ENCODE results near the gene ZMIZ1. TPM values are rescaled to one million over a fixed set of nuclear protein-coding genes. Genes with fewer than 3 reads are reported as not detected.

The ZMIZ1 gene
- total and polyA plus RNA-seq, 4 donors, result 3.9 to 19.1 (median 9.8) TPM

- 89% methylated on average over 4 of the region's 4 CpGs for WGBS
- peaks cover 0 to 7% (median 3%) of the 10 kb centered on the region in 4 donors for H3K4me1 ChIP-seq (ENCODE audit: control insufficient read depth in 4 of 4, insufficient read depth in 4 of 4, low read length in 3 of 4)
These were observed 184.2 kb downstream of the ZMIZ1 start for GRCh38 chr10:79252971-79253370.

GRCh38 chr10:79253704-79254103 is 184.9 kb downstream of the ZMIZ1 start:
- Histone ChIP-seq H3K27ac (ENCODE audit: low read depth in 1 of 2, low read length in 2 of 2) (no peak overlapping the region), H3K4me3 (ENCODE audit: low read depth in 1 of 3, low read length in 3 of 3) (no peak overlapping the region), H3K9me3 (ENCODE audit: control insufficient read depth in 4 of 4, low read length in 3 of 4) (no peaks in the 10 kb centered on the region), H3K9ac (ENCODE audit: low read depth in 1 of 2, low read length in 2 of 2) (no peak overlapping the region), H3K27me3 (ENCODE audit: control insufficient read depth in 4 of 4, insufficient read depth in 4 of 4, low read length in 3 of 4) (no peaks in the 10 kb centered on the region), H3K4me1 (ENCODE audit: control insufficient read depth in 4 of 4, insufficient read depth in 4 of 4, low read length in 3 of 4) (peaks cover 0 to 3% (median 0%) of the 10 kb centered on the region in 4 donors), H3K36me3 (ENCODE audit: control insufficient read depth in 4 of 4, insufficient read depth in 3 of 4, low read depth in 1 of 4, low read length in 3 of 4) (peaks cover 0 to 4% (median 2%) of the 10 kb centered on the region in 4 donors)
- TF ChIP-seq NR2F2 (IDR thresholded peaks at IDR 0.05) (no peak), HNF4G (IDR thresholded peaks at IDR 0.05) (no peak)
- WGBS, result 90% methylated on average over 3 of the region's 3 CpGs
- no peak for DNase-seq (ENCODE audit: low spot score)

More at GRCh38 chr10:79252971-79253370, 184.2 kb downstream of the ZMIZ1 start:
- TF ChIP-seq FOXA2 (IDR thresholded peaks at IDR 0.05), result no peak
- TF ChIP-seq CTCF (IDR thresholded peaks at IDR 0.05; ENCODE audit: low read depth, low read length, missing input control), result no peak
- no peak for TF ChIP-seq NR2F2 (IDR thresholded peaks at IDR 0.05)
- TF ChIP-seq JUND (IDR thresholded peaks at IDR 0.05), result no peak
- TF ChIP-seq HNF4A (conservative IDR thresholded peaks at IDR 0.05), result no peak
- TF ChIP-seq GABPA (IDR thresholded peaks at IDR 0.05 in 1 of 2, conservative IDR thresholded peaks at IDR 0.05 in 1 of 2), result no peak
- TF ChIP-seq REST (IDR thresholded peaks at IDR 0.05), result no peak
- no peak for TF ChIP-seq SP1 (IDR thresholded peaks at IDR 0.05)
- no peak for TF ChIP-seq MAX (IDR thresholded peaks at IDR 0.05)
- TF ChIP-seq HNF4G (IDR thresholded peaks at IDR 0.05), result no peak
- TF ChIP-seq FOXA1 (IDR thresholded peaks at IDR 0.05), result no peak
- TF ChIP-seq YY1 (IDR thresholded peaks at IDR 0.05), result no peak
- no peak for TF ChIP-seq RXRA (IDR thresholded peaks at IDR 0.05)
- no peak for TF ChIP-seq ATF3 (IDR thresholded peaks at IDR 0.05)
- no peaks in the 10 kb centered on the region for H3K9me3 ChIP-seq (ENCODE audit: control insufficient read depth in 4 of 4, low read length in 3 of 4)
- no peak for DNase-seq (ENCODE audit: low spot score)
- H3K4me3 ChIP-seq (ENCODE audit: low read depth in 1 of 3, low read length in 3 of 3), result no peak overlapping the region
- H3K27me3 ChIP-seq (ENCODE audit: control insufficient read depth in 4 of 4, insufficient read depth in 4 of 4, low read length in 3 of 4), result no peaks in the 10 kb centered on the region
- no peak overlapping the region for H3K9ac ChIP-seq (ENCODE audit: low read depth in 1 of 2, low read length in 2 of 2)
- no peak overlapping the region for H3K27ac ChIP-seq (ENCODE audit: low read depth in 1 of 2, low read length in 2 of 2)
- H3K36me3 ChIP-seq (ENCODE audit: control insufficient read depth in 4 of 4, insufficient read depth in 3 of 4, low read depth in 1 of 4, low read length in 3 of 4), result peaks cover 0 to 4% (median 2%) of the 10 kb centered on the region in 4 donors
